Large intestine (tissue), 3 donors: ENCODE measurements around the gene NCKAP5. TPM values are rescaled to one million over a fixed set of nuclear protein-coding genes. Genes with fewer than 3 reads are reported as not detected.
A peak's percentile ranks its signal among the peaks of the same experiment; 100 is the strongest.

Source experiments
- DNase-seq, 2 donors: peaks; one replicate each; pipeline versions ENCODE4 v3.0.0 to v3.0.0-alpha.2; 2013
- H3K27ac ChIP-seq: one replicate; pipeline ENCODE4 v1.5.1; 2013; ENCODE audit warnings: low read length
- H3K27me3 ChIP-seq: 2 replicates; pipeline ENCODE4 v1.6.1; 2013; ENCODE audit warnings: low read length; ENCODE audit not compliant: control insufficient read depth, insufficient read depth
- H3K36me3 ChIP-seq: 2 replicates; pipeline ENCODE4 v1.6.1; 2013; ENCODE audit warnings: low read length; ENCODE audit not compliant: control insufficient read depth, insufficient read depth
- H3K4me1 ChIP-seq: one replicate; pipeline ENCODE4 v1.6.1; 2013; ENCODE audit warnings: low read length; ENCODE audit not compliant: control insufficient read depth, insufficient read depth
- H3K4me3 ChIP-seq: one replicate; pipeline ENCODE4 v1.5.1; 2013; ENCODE audit warnings: low read length
- H3K9me3 ChIP-seq: one replicate; pipeline ENCODE4 v1.6.1; 2013; ENCODE audit warnings: mild to moderate bottlenecking, low read depth, low read length, moderate library complexity; ENCODE audit not compliant: control insufficient read depth
- WGBS: methylation state at CpG from one replicate; pipeline ENCODE4 v1.1.5; 2013; ENCODE audit warnings: low lambda C conversion rate; ENCODE audit not compliant: insufficient coverage; 5-methylcytosine and 5-hydroxymethylcytosine counted together
- polyA plus RNA-seq: library from polyadenylated mRNA; unstranded; fragments of 120-200 nt; gene quantifications from one replicate; pipeline ENCODE4 v1.2.1, GENCODE V29; 2013

NCKAP5 gene
- polyA plus RNA-seq, 1 donor, result 4.3 TPM

- Histone ChIP-seq H3K4me1 (no peaks in the 10 kb centered on the region), H3K36me3 (no peaks in the 10 kb centered on the region), H3K27me3 (no peaks in the 10 kb centered on the region), H3K27ac (no peak overlapping the region), H3K4me3 (no peak overlapping the region), H3K9me3 (no peaks in the 10 kb centered on the region)
- no CpG with 5 or more reads among the region's 4 CpGs for WGBS
- DNase-seq, result no peak
Measured at GRCh38 chr2:133346654-133347053, 221.6 kb downstream of the NCKAP5 start.

DNA sequence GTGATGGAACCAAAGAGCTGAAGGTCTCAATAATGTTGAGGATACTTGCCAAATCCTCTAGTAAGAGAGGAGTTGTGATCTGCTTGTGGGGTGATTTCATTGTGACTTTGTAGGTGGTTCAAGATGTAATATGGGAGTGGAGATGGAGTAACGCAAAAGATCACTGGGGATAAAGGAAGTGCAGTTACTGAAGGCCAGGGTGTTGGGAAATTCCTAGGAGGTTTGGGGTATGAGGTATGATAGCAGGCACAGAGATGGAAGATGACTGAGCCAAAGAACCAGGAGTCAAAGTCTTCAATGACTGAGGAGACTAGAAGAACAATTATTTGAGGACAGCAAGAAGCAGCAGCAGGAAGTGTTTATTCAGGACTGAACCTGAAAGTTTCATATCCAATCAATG lies 222.6 kb downstream of the NCKAP5 start:
- H3K36me3 ChIP-seq, result no peaks in the 10 kb centered on the region
- no peaks in the 10 kb centered on the region for H3K9me3 ChIP-seq
- H3K27me3 ChIP-seq, result no peaks in the 10 kb centered on the region
- DNase-seq, result no peak
- WGBS, result 100% methylated on average over 1 of the region's 1 CpG
- no peak overlapping the region for H3K4me3 ChIP-seq
- H3K4me1 ChIP-seq, result no peaks in the 10 kb centered on the region
- H3K27ac ChIP-seq, result no peak overlapping the region

DNA sequence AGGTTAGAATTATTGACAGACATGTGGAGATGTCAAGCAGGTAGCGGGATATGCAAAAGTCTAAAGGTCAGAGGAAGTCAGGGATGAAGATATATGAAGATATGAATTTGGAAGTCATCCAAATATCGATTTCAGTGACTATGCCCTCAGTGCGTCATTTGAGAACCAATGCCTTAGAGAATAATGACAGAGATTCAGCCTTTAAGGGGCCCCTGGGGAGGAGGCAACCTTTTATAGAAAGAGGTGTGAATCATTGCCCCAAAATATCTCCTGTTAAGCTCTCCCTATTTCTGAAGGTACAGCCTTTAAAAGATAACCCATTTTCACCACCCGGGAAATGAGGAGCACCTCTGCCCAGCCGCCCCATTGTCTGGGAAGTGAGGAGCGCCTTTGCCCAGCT lies 223.4 kb downstream of the NCKAP5 start:
- no peak for DNase-seq
- H3K27ac ChIP-seq, result no peak overlapping the region
- no peak overlapping the region for H3K4me3 ChIP-seq
- no peaks in the 10 kb centered on the region for H3K27me3 ChIP-seq
- H3K9me3 ChIP-seq, result no peaks in the 10 kb centered on the region
- no peaks in the 10 kb centered on the region for H3K4me1 ChIP-seq
- no peaks in the 10 kb centered on the region for H3K36me3 ChIP-seq
- WGBS, result 92% methylated on average over 3 of the region's 6 CpGs

GRCh38 chr2:133343018-133343352 lies 225.3 kb downstream of the NCKAP5 start:
- Histone ChIP-seq H3K27me3 (no peaks in the 10 kb centered on the region), H3K36me3 (no peaks in the 10 kb centered on the region), H3K27ac (no peak overlapping the region), H3K4me1 (no peaks in the 10 kb centered on the region), H3K9me3 (no peaks in the 10 kb centered on the region), H3K4me3 (no peak overlapping the region)
- DNase-seq, result no peak

GRCh38 chr2:133342286-133343017 lies 225.8 kb downstream of the NCKAP5 start:
- no peaks in the 10 kb centered on the region for H3K36me3 ChIP-seq
- no CpG with 5 or more reads among the region's 2 CpGs for WGBS
- no peaks in the 10 kb centered on the region for H3K27me3 ChIP-seq

GRCh38 chr2:133341575-133341974 lies 226.7 kb downstream of the NCKAP5 start:
- WGBS, result no CpG with 5 or more reads among the region's 2 CpGs
- H3K27ac ChIP-seq, result no peak overlapping the region
- DNase-seq, result no peak
- no peaks in the 10 kb centered on the region for H3K4me1 ChIP-seq
- H3K9me3 ChIP-seq, result no peaks in the 10 kb centered on the region
- H3K36me3 ChIP-seq, result no peaks in the 10 kb centered on the region
- no peaks in the 10 kb centered on the region for H3K27me3 ChIP-seq
- H3K4me3 ChIP-seq, result no peak overlapping the region

More at GRCh38 chr2:133342286-133343017, 225.8 kb downstream of the NCKAP5 start:
- no peak overlapping the region for H3K4me3 ChIP-seq
- no peaks in the 10 kb centered on the region for H3K9me3 ChIP-seq
- no peak overlapping the region for H3K27ac ChIP-seq
- DNase-seq, result no peak
- no peaks in the 10 kb centered on the region for H3K4me1 ChIP-seq

- Histone ChIP-seq H3K27ac (no peak overlapping the region), H3K27me3 (no peaks in the 10 kb centered on the region), H3K9me3 (no peaks in the 10 kb centered on the region), H3K4me3 (no peak overlapping the region), H3K36me3 (no peaks in the 10 kb centered on the region), H3K4me1 (no peaks in the 10 kb centered on the region)
- DNase-seq, result no peak
- WGBS, result no CpG with 5 or more reads among the region's 1 CpG
Measured at GRCh38 chr2:133338224-133338623, 230.0 kb downstream of the NCKAP5 start.

GRCh38 chr2:133334923-133335322 lies 233.3 kb downstream of the NCKAP5 start:
- no peak overlapping the region for H3K4me3 ChIP-seq
- H3K9me3 ChIP-seq, result no peaks in the 10 kb centered on the region
- no peak for DNase-seq
- H3K4me1 ChIP-seq, result no peaks in the 10 kb centered on the region
- no CpG with 5 or more reads among the region's 3 CpGs for WGBS
- H3K36me3 ChIP-seq, result no peaks in the 10 kb centered on the region
- no peaks in the 10 kb centered on the region for H3K27me3 ChIP-seq
- H3K27ac ChIP-seq, result no peak overlapping the region

DNA sequence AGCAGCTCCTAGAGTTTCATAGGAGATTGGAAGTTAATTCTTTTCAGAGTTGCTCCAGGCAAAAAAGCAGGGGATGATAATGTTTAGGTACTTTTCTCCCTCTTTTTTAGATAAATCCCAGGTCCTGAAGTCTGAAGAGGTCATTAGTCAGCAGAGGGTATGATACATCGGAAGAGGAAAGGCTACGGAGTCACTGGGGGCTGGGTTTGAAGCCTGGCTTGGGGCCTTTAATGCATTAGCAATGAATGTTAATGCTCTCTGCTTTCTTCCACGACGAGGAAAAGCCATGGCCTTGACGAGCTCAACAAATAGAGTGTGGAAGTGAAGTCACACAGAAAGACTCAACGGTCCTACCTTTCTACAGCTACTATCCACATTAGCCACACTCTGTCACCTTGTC lies 235.1 kb downstream of the NCKAP5 start:
- no peaks in the 10 kb centered on the region for H3K4me1 ChIP-seq
- H3K27ac ChIP-seq, result no peak overlapping the region
- WGBS, result no CpG with 5 or more reads among the region's 6 CpGs
- no peak for DNase-seq
- no peaks in the 10 kb centered on the region for H3K9me3 ChIP-seq
- no peaks in the 10 kb centered on the region for H3K27me3 ChIP-seq
- no peaks in the 10 kb centered on the region for H3K36me3 ChIP-seq
- H3K4me3 ChIP-seq, result no peak overlapping the region

DNA sequence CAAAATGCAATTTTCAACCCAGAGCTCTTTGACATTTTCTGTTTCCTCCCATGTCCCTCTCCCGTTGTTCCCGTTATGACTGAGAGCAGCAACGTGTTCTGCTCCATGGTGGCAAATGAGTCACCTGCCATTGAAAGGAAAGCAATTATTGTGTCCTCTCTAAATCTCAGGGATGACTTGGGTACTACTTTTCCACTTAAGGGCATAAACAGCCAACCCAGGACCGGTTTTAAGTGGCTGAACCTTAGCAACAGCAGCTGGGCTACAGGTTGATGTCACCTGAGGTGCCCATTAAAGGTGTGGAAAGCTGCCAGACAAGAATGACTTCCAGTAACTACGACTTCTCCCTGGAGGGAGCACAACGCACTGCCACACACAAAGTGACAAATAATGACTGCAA lies 236.8 kb downstream of the NCKAP5 start:
- no CpG with 5 or more reads among the region's 6 CpGs for WGBS
- H3K27me3 ChIP-seq, result no peaks in the 10 kb centered on the region
- H3K4me3 ChIP-seq, result no peak overlapping the region
- no peaks in the 10 kb centered on the region for H3K36me3 ChIP-seq
- peak in 1 of 2 donors; percentile 13 for DNase-seq
- no peaks in the 10 kb centered on the region for H3K4me1 ChIP-seq
- no peak overlapping the region for H3K27ac ChIP-seq
- H3K9me3 ChIP-seq, result no peaks in the 10 kb centered on the region

GRCh38 chr2:133326652-133327397 lies 241.4 kb downstream of the NCKAP5 start:
- Histone ChIP-seq H3K36me3 (no peaks in the 10 kb centered on the region), H3K4me3 (no peak overlapping the region), H3K9me3 (no peaks in the 10 kb centered on the region), H3K4me1 (no peaks in the 10 kb centered on the region), H3K27ac (no peak overlapping the region), H3K27me3 (no peaks in the 10 kb centered on the region)
- no peak for DNase-seq
- WGBS, result 20% methylated on average over 1 of the region's 7 CpGs
